ENCODE measurements around the gene SCNN1A. TPM values are rescaled to one million over a fixed set of nuclear protein-coding genes. Genes with fewer than 3 reads are reported as not detected.

The SCNN1A gene
- total and polyA plus RNA-seq, 2 of the 4 experiments (the other 2 are of a cell fraction): 0.41 TPM; not detected in 1

- Histone ChIP-seq H3K9me3 (ENCODE audit: control insufficient read depth, insufficient read depth, low read length) (no peaks in the 10 kb centered on the region), H3K27ac (ENCODE audit: insufficient read depth, low read length) (no peak overlapping the region), H2BK15ac (ENCODE audit: low read depth, low read length) (no peak overlapping the region), H3K79me1 (ENCODE audit: low read depth in 1 of 2, low read length in 2 of 2) (peaks cover 37 to 93% of the 10 kb centered on the region in 2 experiments), H4K91ac (ENCODE audit: insufficient read depth, low read depth, low read length) (no peak overlapping the region), H2BK20ac (ENCODE audit: low read depth, low read length) (no peak overlapping the region), H3K4me1 (ENCODE audit: control insufficient read depth, insufficient read depth, low read length) (peaks cover 37% of the 10 kb centered on the region), H3K23ac (ENCODE audit: low read depth, low read length) (no peak overlapping the region), H4K8ac (ENCODE audit: low read depth in 2 of 2, low read length in 2 of 2) (no peak overlapping the region), H3K4me2 (ENCODE audit: low read depth, low read length) (no peak overlapping the region), H4K20me1 (ENCODE audit: insufficient read depth, low read length) (peaks cover 54% of the 10 kb centered on the region), H3K18ac (ENCODE audit: low read depth, low read length) (no peak overlapping the region), H3K4me3 (ENCODE audit: insufficient read depth, low read depth, low read length) (no peak overlapping the region), H3K56ac (ENCODE audit: extremely low read depth, insufficient read depth, low read length) (no peak overlapping the region), H3K9ac (ENCODE audit: low read depth, low read length) (no peak overlapping the region), H3K27me3 (ENCODE audit: control insufficient read depth, insufficient read depth, low read length) (no peaks in the 10 kb centered on the region), H2BK120ac (ENCODE audit: low read depth, low read length) (no peak overlapping the region), H3K4ac (ENCODE audit: low read depth, low read length) (no peak overlapping the region), H3K36me3 (ENCODE audit: control insufficient read depth, insufficient read depth, low read length) (peaks cover 79% of the 10 kb centered on the region), H2AK9ac (replicated peaks; ENCODE audit: low read depth, low read length, poor library complexity) (no peak overlapping the region), H2BK5ac (ENCODE audit: low read depth, low read length, poor library complexity, severe bottlenecking) (no peak overlapping the region), H2AFZ (replicated peaks; ENCODE audit: low read length, poor library complexity) (no peak overlapping the region), H3K9me1 (ENCODE audit: insufficient read depth, low read length) (peaks cover 24% of the 10 kb centered on the region), H2AK5ac (ENCODE audit: low read depth, low read length) (no peak overlapping the region), H3K14ac (replicated peaks; ENCODE audit: low read depth, low read length) (no peak overlapping the region), H4K5ac (ENCODE audit: low read depth, low read length) (no peak overlapping the region)
- ATAC-seq (ENCODE audit: low read depth) (no peak), DNase-seq (no peak)
- intact Hi-C loops (cut with micrococcal nuclease) (no loop called here), dilution Hi-C loops (cut with HindIII; ENCODE audit: low sequenced_read_pairs, unreplicated experiment) (no loop called here), in situ Hi-C loops (cut with MboI; ENCODE audit: low sequenced_read_pairs) (loop anchor here (5.0 to 10.0 kb wide), 2 partner anchors 133 to 215 kb away; no protein-coding TSS in a partner anchor)
- POLR2A ChIA-PET (ENCODE audit: unreplicated experiment): no interaction called here
- WGBS, 2 experiments (ENCODE audit: extremely low coverage in 2 of 2, insufficient read length in 1 of 2): no CpG with 5 or more reads among the region's 15 CpGs
- no peak for TF ChIP-seq MAZ (IDR thresholded peaks at IDR 0.05; ENCODE audit: borderline replicate concordance, low read depth, low read length)
- TF ChIP-seq USF2 (IDR thresholded peaks at IDR 0.05; ENCODE audit: low read depth, low read length): no peak
- no peak for TF ChIP-seq RFX5 (IDR thresholded peaks at IDR 0.05; ENCODE audit: low read depth, low read length)
- no peak for TF ChIP-seq FOS (IDR thresholded peaks at IDR 0.05; ENCODE audit: low read depth, low read length)
- TF ChIP-seq, protein P1, sequence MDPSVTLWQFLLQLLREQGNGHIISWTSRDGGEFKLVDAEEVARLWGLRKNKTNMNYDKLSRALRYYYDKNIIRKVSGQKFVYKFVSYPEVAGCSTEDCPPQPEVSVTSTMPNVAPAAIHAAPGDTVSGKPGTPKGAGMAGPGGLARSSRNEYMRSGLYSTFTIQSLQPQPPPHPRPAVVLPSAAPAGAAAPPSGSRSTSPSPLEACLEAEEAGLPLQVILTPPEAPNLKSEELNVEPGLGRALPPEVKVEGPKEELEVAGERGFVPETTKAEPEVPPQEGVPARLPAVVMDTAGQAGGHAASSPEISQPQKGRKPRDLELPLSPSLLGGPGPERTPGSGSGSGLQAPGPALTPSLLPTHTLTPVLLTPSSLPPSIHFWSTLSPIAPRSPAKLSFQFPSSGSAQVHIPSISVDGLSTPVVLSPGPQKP (IDR thresholded peaks at IDR 0.05; ENCODE audit: borderline replicate concordance, low read depth, low read length): no peak
- BruUV-seq (replicated peaks): no TSS peak
- CTCF ChIA-PET: no interaction called here
Observed at GRCh38 chr12:6329703-6330064, 45.7 kb downstream of the SCNN1A start.

Measured in IMR-90 (cell line).